Fibroblast of lung (primary cell): ENCODE data around the gene CHAT.

Experiments
- EZH2 ChIP-seq: IDR thresholded peaks from 2 replicates; pipeline ENCODE4 v1.5.1; 2012; ENCODE audit warnings: low read length, control low read depth, mild to moderate bottlenecking; ENCODE audit errors: missing control alignments
- TF ChIP-seq, protein P1 (sequence below), 2 donors: IDR thresholded peaks in 1 of 2; conservative IDR thresholded peaks in 1 of 2; 1 replicate in 1 of 2; 2 replicates in 1 of 2; pipeline ENCODE4 v1.5.1; 2011 to 2012; ENCODE audit warnings: low read length in 2 of 2, control low read depth in 1 of 2, inconsistent platforms in 1 of 2, low read depth in 1 of 2, mild to moderate bottlenecking in 1 of 2

GRCh38 chr10:49688261-49688846, 74.5 kb downstream of the CHAT start:
- TF ChIP-seq EZH2 = no peak
- TF ChIP-seq, protein P1, sequence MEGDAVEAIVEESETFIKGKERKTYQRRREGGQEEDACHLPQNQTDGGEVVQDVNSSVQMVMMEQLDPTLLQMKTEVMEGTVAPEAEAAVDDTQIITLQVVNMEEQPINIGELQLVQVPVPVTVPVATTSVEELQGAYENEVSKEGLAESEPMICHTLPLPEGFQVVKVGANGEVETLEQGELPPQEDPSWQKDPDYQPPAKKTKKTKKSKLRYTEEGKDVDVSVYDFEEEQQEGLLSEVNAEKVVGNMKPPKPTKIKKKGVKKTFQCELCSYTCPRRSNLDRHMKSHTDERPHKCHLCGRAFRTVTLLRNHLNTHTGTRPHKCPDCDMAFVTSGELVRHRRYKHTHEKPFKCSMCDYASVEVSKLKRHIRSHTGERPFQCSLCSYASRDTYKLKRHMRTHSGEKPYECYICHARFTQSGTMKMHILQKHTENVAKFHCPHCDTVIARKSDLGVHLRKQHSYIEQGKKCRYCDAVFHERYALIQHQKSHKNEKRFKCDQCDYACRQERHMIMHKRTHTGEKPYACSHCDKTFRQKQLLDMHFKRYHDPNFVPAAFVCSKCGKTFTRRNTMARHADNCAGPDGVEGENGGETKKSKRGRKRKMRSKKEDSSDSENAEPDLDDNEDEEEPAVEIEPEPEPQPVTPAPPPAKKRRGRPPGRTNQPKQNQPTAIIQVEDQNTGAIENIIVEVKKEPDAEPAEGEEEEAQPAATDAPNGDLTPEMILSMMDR (conservative IDR thresholded peaks at IDR 0.05 in 1 of 2, IDR thresholded peaks at IDR 0.05 in 1 of 2; ENCODE audit: low read depth in 1 of 2, low read length in 2 of 2) = no peak
